Tibial artery (tissue), 4 donors: ENCODE measurements around the gene ARFRP1.

ENCODE experiments used
- DNase-seq, 2 donors: peaks; one replicate each; pipeline ENCODE4 v3.0.0-alpha.2; 2019
- H3K27ac ChIP-seq, 2 donors: fragments of 200-600 bp; sonication (generic) in 1 of 2; 1 replicate in 1 of 2; 2 replicates in 1 of 2; pipeline ENCODE4 v1.5.1; 2018 to 2019; ENCODE audit warnings: mild to moderate bottlenecking in 1 of 2
- H3K27me3 ChIP-seq, 2 donors: fragments of 200-600 bp; sonication (generic) in 1 of 2; one replicate each; pipeline versions ENCODE4 v1.5.1 to v1.6.0; 2016 to 2019
- H3K36me3 ChIP-seq, 3 donors: fragments of 200-600 bp; sonication (generic) in 2 of 3; one replicate each; pipeline ENCODE4 v1.5.1; 2016 to 2019; ENCODE audit warnings: mild to moderate bottlenecking in 2 of 3
- H3K4me1 ChIP-seq, 4 donors: fragments of 200-600 bp; sonication (generic) in 2 of 4; 1 replicate in 3 of 4; 2 replicates in 1 of 4; pipeline ENCODE4 v1.5.1; 2016 to 2019
- H3K4me3 ChIP-seq, 2 donors: fragments of 200-600 bp; sonication (generic) in 1 of 2; 1 replicate in 1 of 2; 2 replicates in 1 of 2; pipeline ENCODE4 v1.5.1; 2018 to 2019; ENCODE audit warnings: mild to moderate bottlenecking in 2 of 2
- H3K9me3 ChIP-seq, 3 donors: fragments of 200-600 bp; sonication (generic) in 1 of 3; one replicate each; pipeline ENCODE4 v1.5.1; 2016 to 2019
- CTCF ChIP-seq, 2 experiments: fragments of 200-600 bp in 1 of 2; fragments of 450-650 bp in 1 of 2; IDR thresholded peaks; one replicate each; pipeline ENCODE4 v1.5.1; 2017 to 2019; ENCODE audit warnings: antibody characterized with exemption in 2 of 2, mild to moderate bottlenecking in 1 of 2, moderate library complexity in 1 of 2
- intact Hi-C: fragments of 100-400 bp; cut with DNase I; formaldehyde crosslinking; loops from one replicate; pipeline ENCODE4 v1.15.0; 2023; ENCODE audit warnings: low total_unique reads

Gene ARFRP1

GRCh38 chr20:63701329-63702035, 6.3 kb downstream of the ARFRP1 start:
- H3K9me3 ChIP-seq: no peaks in the 10 kb centered on the region
- H3K4me1 ChIP-seq: peaks cover 0 to 43% (median 37%) of the 10 kb centered on the region in 4 donors
- H3K4me3 ChIP-seq: no peak overlapping the region
- DNase-seq: peak in 1 of 2 donors; percentile 62
- no peak for TF ChIP-seq CTCF (IDR thresholded peaks at IDR 0.05)
- H3K27me3 ChIP-seq: no peaks in the 10 kb centered on the region
- H3K36me3 ChIP-seq: peaks cover 11 to 60% (median 50%) of the 10 kb centered on the region in 3 donors
- H3K27ac ChIP-seq: no peak overlapping the region
- intact Hi-C loops: no loop called here

GRCh38 chr20:63701051-63701328, 6.8 kb downstream of the ARFRP1 start:
- H3K4me1 ChIP-seq: peaks cover 0 to 43% (median 35%) of the 10 kb centered on the region in 4 donors
- DNase-seq: no peak
- H3K27me3 ChIP-seq: no peaks in the 10 kb centered on the region
- peaks cover 11 to 56% (median 46%) of the 10 kb centered on the region in 3 donors for H3K36me3 ChIP-seq
- H3K9me3 ChIP-seq: no peaks in the 10 kb centered on the region
- intact Hi-C loops: no loop called here
- no peak overlapping the region for H3K4me3 ChIP-seq
- no peak overlapping the region for H3K27ac ChIP-seq
- no peak for TF ChIP-seq CTCF (IDR thresholded peaks at IDR 0.05)

GRCh38 chr20:63700199-63701050, 7.4 kb downstream of the ARFRP1 start:
- Histone ChIP-seq H3K27ac (no peak overlapping the region), H3K36me3 (peaks cover 5 to 52% (median 46%) of the 10 kb centered on the region in 3 donors), H3K4me1 (peaks cover 0 to 41% (median 34%) of the 10 kb centered on the region in 4 donors), H3K27me3 (no peaks in the 10 kb centered on the region), H3K4me3 (no peak overlapping the region), H3K9me3 (no peaks in the 10 kb centered on the region)
- DNase-seq: peak in 1 of 2 donors; percentile 64
- TF ChIP-seq CTCF (IDR thresholded peaks at IDR 0.05): no peak
- intact Hi-C loops: no loop called here

- intact Hi-C loops: no loop called here
- no peak overlapping the region for H3K4me3 ChIP-seq
- peak overlapping the region; percentile 47 to 56 for H3K27ac ChIP-seq
- peaks cover 0 to 43% (median 34%) of the 10 kb centered on the region in 4 donors for H3K4me1 ChIP-seq
- no peaks in the 10 kb centered on the region for H3K9me3 ChIP-seq
- DNase-seq: peak in 1 of 2 donors; percentile 67
- no peaks in the 10 kb centered on the region for H3K27me3 ChIP-seq
- no peak for TF ChIP-seq CTCF (IDR thresholded peaks at IDR 0.05)
- peaks cover 0 to 52% (median 49%) of the 10 kb centered on the region in 3 donors for H3K36me3 ChIP-seq
These were observed 8.1 kb downstream of the ARFRP1 start for GRCh38 chr20:63699466-63700198.

GRCh38 chr20:63698739-63699465, 8.9 kb downstream of the ARFRP1 start:
- Histone ChIP-seq H3K36me3 (peaks cover 0 to 52% (median 51%) of the 10 kb centered on the region in 3 donors), H3K27me3 (no peaks in the 10 kb centered on the region), H3K4me1 (peaks cover 0 to 43% (median 34%) of the 10 kb centered on the region in 4 donors), H3K27ac (peak overlapping the region; percentile 47 to 56), H3K4me3 (no peak overlapping the region), H3K9me3 (no peaks in the 10 kb centered on the region)
- TF ChIP-seq CTCF (IDR thresholded peaks at IDR 0.05): no peak
- intact Hi-C loops: no loop called here
- DNase-seq: peak; percentile 64 to 83
